Ishikawa (cell line): Measurements from ENCODE around the gene WIPF1.

Experiments used
- CEBPB ChIP-seq: IDR thresholded peaks from 2 replicates; pipeline ENCODE4 v1.6.1; 2012
- CREB1 ChIP-seq: IDR thresholded peaks from 2 replicates; pipeline ENCODE4 v1.6.1; 2012; ENCODE audit warnings: low read depth
- EGR1 ChIP-seq: IDR thresholded peaks from 2 replicates; pipeline ENCODE4 v1.6.1; 2012
- EP300 ChIP-seq: IDR thresholded peaks from 2 replicates; pipeline ENCODE4 v1.6.1; 2012; ENCODE audit warnings: borderline replicate concordance
- FOXM1 ChIP-seq: IDR thresholded peaks from 2 replicates; pipeline ENCODE4 v1.6.1; 2012; ENCODE audit warnings: low read depth, borderline replicate concordance
- NFIC ChIP-seq: IDR thresholded peaks from 2 replicates; pipeline ENCODE4 v1.6.1; 2012
- RAD21 ChIP-seq: IDR thresholded peaks from 2 replicates; pipeline ENCODE4 v1.6.1; 2012; ENCODE audit warnings: low read depth
- REST ChIP-seq: IDR thresholded peaks from 2 replicates; pipeline ENCODE4 v1.6.1; 2012; ENCODE audit warnings: low read depth, mild to moderate bottlenecking
- TAF1 ChIP-seq: IDR thresholded peaks from 2 replicates; pipeline ENCODE4 v1.6.1; 2012; ENCODE audit warnings: low read depth, mild to moderate bottlenecking
- TCF12 ChIP-seq: IDR thresholded peaks from 2 replicates; pipeline ENCODE4 v1.6.1; 2012; ENCODE audit warnings: low read depth
- TEAD4 ChIP-seq: IDR thresholded peaks from 2 replicates; pipeline ENCODE4 v1.6.1; 2012
- YY1 ChIP-seq: IDR thresholded peaks from 2 replicates; pipeline ENCODE4 v1.6.1; 2012; ENCODE audit warnings: low read depth
- ZBTB7A ChIP-seq: IDR thresholded peaks from 2 replicates; pipeline ENCODE4 v1.6.1; 2012; ENCODE audit warnings: low read depth
- TF ChIP-seq, protein P1 (sequence below): IDR thresholded peaks from 2 replicates; pipeline ENCODE4 v1.6.1; 2012
- TF ChIP-seq, protein P2 (sequence below): IDR thresholded peaks from 2 replicates; pipeline ENCODE4 v1.6.1; 2012

Gene WIPF1

GRCh38 chr2:174597345-174598047 is at the start of gene WIPF1:
WIPF1 (minus strand) TSS chr2:174597804; CDS start chr2:174585573, 12,231 bp downstream.
- TF ChIP-seq CREB1 = no peak
- no peak for TF ChIP-seq REST
- no peak for TF ChIP-seq TCF12
- TF ChIP-seq CEBPB = no peak
- TF ChIP-seq YY1 = no peak
- TF ChIP-seq, protein P1, sequence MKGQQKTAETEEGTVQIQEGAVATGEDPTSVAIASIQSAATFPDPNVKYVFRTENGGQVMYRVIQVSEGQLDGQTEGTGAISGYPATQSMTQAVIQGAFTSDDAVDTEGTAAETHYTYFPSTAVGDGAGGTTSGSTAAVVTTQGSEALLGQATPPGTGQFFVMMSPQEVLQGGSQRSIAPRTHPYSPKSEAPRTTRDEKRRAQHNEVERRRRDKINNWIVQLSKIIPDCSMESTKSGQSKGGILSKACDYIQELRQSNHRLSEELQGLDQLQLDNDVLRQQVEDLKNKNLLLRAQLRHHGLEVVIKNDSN = no peak
- TF ChIP-seq EGR1 = no peak
- TF ChIP-seq TEAD4 = no peak
- no peak for TF ChIP-seq NFIC
- TF ChIP-seq TAF1 = no peak
- TF ChIP-seq ZBTB7A = no peak
- TF ChIP-seq, protein P2, sequence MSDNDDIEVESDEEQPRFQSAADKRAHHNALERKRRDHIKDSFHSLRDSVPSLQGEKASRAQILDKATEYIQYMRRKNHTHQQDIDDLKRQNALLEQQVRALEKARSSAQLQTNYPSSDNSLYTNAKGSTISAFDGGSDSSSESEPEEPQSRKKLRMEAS = no peak
- TF ChIP-seq EP300 = no peak
- TF ChIP-seq RAD21 = no peak
- TF ChIP-seq FOXM1 = no peak

DNA sequence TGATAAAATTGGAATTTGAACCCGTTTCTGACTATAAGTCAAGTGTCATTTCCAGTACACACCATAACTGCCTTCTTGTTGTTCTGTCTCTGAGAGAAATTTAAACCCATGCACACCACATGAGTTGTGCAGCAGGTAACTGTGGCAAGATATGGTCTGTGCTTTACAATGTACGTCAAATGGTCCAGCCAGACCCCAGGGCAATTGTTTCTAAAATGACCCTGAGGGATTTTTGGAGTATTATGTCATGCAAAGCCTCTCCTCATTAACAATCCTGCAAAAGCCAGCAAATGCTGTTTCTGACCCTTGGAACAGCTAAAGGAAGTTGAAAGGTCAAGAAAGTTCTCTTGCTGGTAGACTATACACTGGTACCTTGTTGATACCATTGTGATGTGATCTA is 47.7 kb upstream of the WIPF1 start:
- no peak for TF ChIP-seq CEBPB
- TF ChIP-seq, protein P1 = no peak
- TF ChIP-seq FOXM1 = no peak
- TF ChIP-seq YY1 = no peak
- no peak for TF ChIP-seq TCF12
- no peak for TF ChIP-seq ZBTB7A
- no peak for TF ChIP-seq RAD21
- no peak for TF ChIP-seq TEAD4
- no peak for TF ChIP-seq EGR1
- no peak for TF ChIP-seq EP300
- no peak for TF ChIP-seq TAF1
- TF ChIP-seq, protein P2 = no peak
- no peak for TF ChIP-seq REST
- TF ChIP-seq CREB1 = no peak
- no peak for TF ChIP-seq NFIC

DNA sequence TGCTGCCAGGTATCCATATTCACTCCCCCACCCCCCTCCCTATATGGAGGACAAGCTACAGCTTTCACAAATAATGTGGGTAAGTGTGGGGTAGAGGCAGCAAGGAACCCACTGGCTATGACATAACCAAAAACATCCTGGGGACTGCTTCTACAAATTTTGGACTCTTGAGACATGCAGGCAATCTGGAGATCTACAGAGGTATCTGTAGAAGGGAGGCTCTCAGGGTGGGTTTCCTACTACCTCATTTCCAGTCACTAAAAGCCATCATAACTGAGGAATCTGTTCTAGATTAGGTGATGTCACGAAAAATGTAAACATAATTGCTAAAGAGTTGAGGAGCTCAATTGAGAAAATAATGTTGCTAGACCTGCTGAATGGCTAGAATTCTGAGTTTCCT is 46.8 kb upstream of the WIPF1 start:
- TF ChIP-seq YY1 (no peak), CREB1 (no peak), REST (no peak), FOXM1 (no peak), TCF12 (no peak), TAF1 (no peak), RAD21 (no peak), ZBTB7A (no peak), CEBPB (no peak), TEAD4 (no peak), NFIC (no peak), EP300 (no peak), EGR1 (no peak)
- TF ChIP-seq, protein P2 = no peak
- TF ChIP-seq, protein P1 = no peak
